HG02798 (cell line): ENCODE data around the gene OR2AE1.
A peak's percentile ranks its signal among the peaks of the same experiment; 100 is the strongest.
"Not testable (repeated sequence)": the region's sequence is repeated elsewhere in the genome, so short reads cannot be mapped to it uniquely, and the experiment has no call there.

Source experiments
- ATAC-seq: cut with Tn5 transposase; IDR thresholded peaks from one replicate; pipeline ENCODE4 v1.9.1; 2021; ENCODE audit warnings: mild to moderate bottlenecking; ENCODE audit not compliant: unreplicated experiment, poor library complexity

Gene OR2AE1

GRCh38 chr7:99876933-99877332 lies at the start of gene OR2AE1:
Gene OR2AE1 (minus strand): TSS chr7:99877033. CDS start chr7:99877033, 0 bp downstream.
- no peak for ATAC-seq

- no peak for ATAC-seq
Measured at GRCh38 chr7:99926321-99926720, 49.5 kb upstream of the OR2AE1 start.

GRCh38 chr7:99923200-99923599 lies 46.4 kb upstream of the OR2AE1 start:
- no peak for ATAC-seq

GRCh38 chr7:99920149-99920548 lies 43.3 kb upstream of the OR2AE1 start:
- ATAC-seq, result no peak

- ATAC-seq, result no peak
Measured at GRCh38 chr7:99919814-99920112, 42.9 kb upstream of the OR2AE1 start.

GRCh38 chr7:99918959-99919813 lies 42.4 kb upstream of the OR2AE1 start, which contains the start of gene TRIM4:
Gene TRIM4 (minus strand): TSS chr7:99919530. CDS start chr7:99919401, 129 bp downstream.
- ATAC-seq, result peak; percentile 98

GRCh38 chr7:99910976-99911375 lies 34.1 kb upstream of the OR2AE1 start:
- no peak for ATAC-seq

GRCh38 chr7:99901581-99901980 lies 24.7 kb upstream of the OR2AE1 start:
- no peak for ATAC-seq

- no peak for ATAC-seq
Measured at GRCh38 chr7:99899830-99900519, 23.1 kb upstream of the OR2AE1 start.

- ATAC-seq, result no peak
Measured at GRCh38 chr7:99898836-99899235, 22.0 kb upstream of the OR2AE1 start.

GRCh38 chr7:99898023-99898357 lies 21.2 kb upstream of the OR2AE1 start:
- ATAC-seq, result no peak

- no peak for ATAC-seq
Measured at GRCh38 chr7:99897322-99898022, 20.6 kb upstream of the OR2AE1 start.

GRCh38 chr7:99894738-99895137 lies 17.9 kb upstream of the OR2AE1 start:
- ATAC-seq, result no peak

- no peak for ATAC-seq
Measured at GRCh38 chr7:99893280-99893679, 16.4 kb upstream of the OR2AE1 start.

- ATAC-seq, result not testable (repeated sequence)
Measured at GRCh38 chr7:99890348-99890747, 13.5 kb upstream of the OR2AE1 start.

- not testable (repeated sequence) for ATAC-seq
Measured at GRCh38 chr7:99888366-99888765, 11.5 kb upstream of the OR2AE1 start.

- ATAC-seq, result no peak
Measured at GRCh38 chr7:99881370-99881769, 4.5 kb upstream of the OR2AE1 start.

GRCh38 chr7:99876491-99876890 lies 342 bp downstream of the OR2AE1 start:
- ATAC-seq, result no peak

GRCh38 chr7:99868246-99868645 lies 8.6 kb downstream of the OR2AE1 start:
- no peak for ATAC-seq

- ATAC-seq, result not testable (repeated sequence)
Measured at GRCh38 chr7:99867477-99867876, 9.4 kb downstream of the OR2AE1 start.

GRCh38 chr7:99863847-99864440 lies 12.9 kb downstream of the OR2AE1 start:
- no peak for ATAC-seq
